Aorta (tissue), 5 donors: ENCODE data around the gene RABGAP1L. TPM values are rescaled to one million over a fixed set of nuclear protein-coding genes. Genes with fewer than 3 reads are reported as not detected.

Experiments used
- ATAC-seq: fragments of 200-7000 bp; cut with Tn5 transposase; one replicate; pipeline ENCODE4 v1.9.1; 2022; ENCODE audit warnings: moderate library complexity; ENCODE audit not compliant: low FRiP score
- DNase-seq, 2 donors: peaks; one replicate each; pipeline ENCODE4 v3.0.0-alpha.2; 2020
- H3K27ac ChIP-seq, 2 donors: one replicate each; pipeline ENCODE4 v1.5.1; 2013; ENCODE audit warnings: low read length in 2 of 2, mild to moderate bottlenecking in 2 of 2, moderate library complexity in 2 of 2, control low read depth in 1 of 2, inconsistent platforms in 1 of 2, low read depth in 1 of 2
- H3K27me3 ChIP-seq, 2 donors: one replicate each; pipeline ENCODE4 v1.6.1; 2013; ENCODE audit warnings: control low read depth in 1 of 2, low read length in 1 of 2, mild to moderate bottlenecking in 1 of 2, moderate library complexity in 1 of 2; ENCODE audit not compliant: insufficient read depth in 2 of 2, control insufficient read depth in 1 of 2
- H3K36me3 ChIP-seq, 2 donors: one replicate each; pipeline ENCODE4 v1.6.1; 2013; ENCODE audit warnings: control low read depth in 1 of 2, low read length in 1 of 2, mild to moderate bottlenecking in 1 of 2; ENCODE audit not compliant: insufficient read depth in 2 of 2, control insufficient read depth in 1 of 2
- H3K4me1 ChIP-seq, 2 donors: one replicate each; pipeline ENCODE4 v1.6.1; 2013; ENCODE audit warnings: low read length in 2 of 2, control low read depth in 1 of 2, mild to moderate bottlenecking in 1 of 2, moderate library complexity in 1 of 2; ENCODE audit not compliant: insufficient read depth in 2 of 2, control insufficient read depth in 1 of 2
- H3K4me3 ChIP-seq, 2 donors: one replicate each; pipeline ENCODE4 v1.5.1; 2013; ENCODE audit warnings: low read length in 2 of 2, control low read depth in 1 of 2, mild to moderate bottlenecking in 1 of 2
- H3K9me3 ChIP-seq: one replicate; pipeline ENCODE4 v1.6.1; 2013; ENCODE audit warnings: mild to moderate bottlenecking, low read length; ENCODE audit not compliant: control insufficient read depth
- WGBS, 2 donors: extraction: QIAGEN DNeasy Blood & Tissue Kit; methylation state at CpG; one replicate each; pipeline ENCODE4 v1.1.7; 2013; 5-methylcytosine and 5-hydroxymethylcytosine counted together
- intact Hi-C, 2 donors: fragments of 100-400 bp; cut with DNase I; formaldehyde crosslinking; loops; one replicate each; pipeline versions ENCODE4 v1.14.2 to v1.15.0; 2022
- polyA plus RNA-seq, 2 donors: library from polyadenylated mRNA; stranded (reverse); fragments of 200-250 nt; gene quantifications; one replicate each; pipeline ENCODE4 v1.2.3, GENCODE V29; 2013
- total RNA-seq, 2 donors: library from RNA; stranded (reverse); fragmentation: NEBNext Ultra II Directional; extraction: Animal tissue kit (Norgen Biotek cat#: 25700); gene quantifications; one replicate each; pipeline ENCODE4 v1.2.1, GENCODE V29; 2021
- donor health status: healthy with polysubstance abuse.
- donor health status: Bipolar disorder and iron deficiency.
- donor health status: DM: no; HTN: no; CAD: no.
- donor health status: DM: no; HTN: no; CAD: no.
- donor health status: DM: yes; HTN: yes; CAD: no.

RABGAP1L gene
- total and polyA plus RNA-seq, 4 donors = 14.8 to 56.4 (median 38.4) TPM

DNA sequence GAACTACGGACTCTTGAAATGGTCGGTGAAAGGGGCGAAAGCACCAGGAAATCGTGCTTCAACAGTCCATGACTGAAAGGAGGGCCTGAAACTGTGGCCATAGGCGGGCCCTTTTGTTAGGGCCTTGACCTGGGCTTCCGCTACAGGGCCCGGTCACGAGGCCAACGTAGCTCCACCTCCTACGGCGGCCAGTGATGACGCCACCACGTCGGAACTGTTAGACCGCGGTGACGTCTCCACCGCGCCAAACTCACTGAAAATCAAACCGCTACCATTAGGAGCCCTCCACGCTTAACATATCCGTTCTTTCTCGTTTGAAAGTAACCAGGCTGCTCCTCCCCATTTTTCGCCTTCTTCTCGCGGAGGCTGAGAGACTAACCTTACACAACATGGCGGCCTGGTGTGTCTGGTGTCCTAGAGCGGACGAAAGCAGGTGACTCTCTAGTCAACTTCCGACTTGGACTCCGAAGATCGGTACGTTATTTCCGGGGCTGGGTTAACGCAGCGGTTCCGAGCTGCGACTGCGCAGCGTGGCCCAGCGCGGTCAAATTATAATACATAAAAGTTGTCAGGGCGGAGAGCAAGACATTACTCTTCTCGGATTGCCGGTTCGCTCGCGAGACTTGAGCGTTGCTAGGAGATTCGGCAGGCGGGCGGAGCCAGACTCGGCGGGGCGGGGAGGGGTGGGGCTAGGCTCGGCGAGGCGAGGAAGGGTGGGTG lies 840.1 kb downstream of the RABGAP1L start:
- DNase-seq (peak; percentile 98 to 99), ATAC-seq (peak; percentile 97)
- Histone ChIP-seq H3K27ac (peak overlapping the region; percentile 71 to 88), H3K9me3 (no peaks in the 10 kb centered on the region), H3K4me1 (no peaks in the 10 kb centered on the region), H3K4me3 (peak overlapping the region; percentile 11 to 30), H3K36me3 (no peaks in the 10 kb centered on the region), H3K27me3 (no peaks in the 10 kb centered on the region)
- WGBS, 2 donors = 0% methylated on average over 56 to 58 of the region's 58 CpGs
- intact Hi-C loops = loop anchor here in 1 of 2 donors (1.0 to 10.0 kb wide), 2 partner anchors 24 to 205 kb away; partner anchors contain the start of gene MRPS14

DNA sequence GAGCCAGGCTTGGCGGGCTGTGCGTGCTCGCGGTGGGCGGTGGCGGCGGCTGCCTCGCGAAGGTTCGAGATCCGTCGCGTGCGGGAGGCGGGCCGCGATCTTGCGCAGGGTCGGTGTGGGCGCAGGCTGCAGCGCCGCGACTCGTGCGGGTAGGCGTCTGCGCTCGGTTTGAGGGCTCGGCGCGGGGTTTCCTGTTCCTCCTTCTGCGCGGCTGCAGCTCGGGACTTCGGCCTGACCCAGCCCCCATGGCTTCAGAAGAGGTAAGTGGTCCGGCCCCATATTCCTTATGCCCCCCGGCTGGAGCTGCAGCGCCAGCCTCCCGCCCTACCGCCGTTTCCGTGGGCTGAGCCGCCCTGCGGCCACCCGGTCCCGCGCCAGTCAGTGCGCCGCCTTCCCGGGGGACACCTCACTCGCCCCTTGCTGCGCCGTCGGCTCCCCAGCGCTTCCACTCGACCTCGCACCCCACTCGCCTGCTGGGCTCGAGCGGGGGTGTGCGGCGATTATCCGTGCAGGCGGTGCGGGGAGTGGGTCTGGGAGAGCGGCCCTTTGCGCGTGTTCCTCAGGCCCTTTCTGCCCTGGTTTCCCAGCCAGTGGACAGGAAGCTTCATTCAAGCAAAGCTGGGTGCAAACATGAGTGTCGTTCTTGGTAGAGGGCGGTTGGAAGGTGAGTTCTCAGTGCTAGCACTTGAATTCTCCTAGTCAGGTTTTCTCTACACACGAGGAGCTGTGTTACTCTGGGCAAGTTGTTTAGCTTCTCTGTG lies 840.8 kb downstream of the RABGAP1L start, which contains the start of gene CACYBP:
TSS of gene CACYBP (plus strand) at position 12 of the 761 bp plus-strand sequence. CDS start at position 246, 234 bp downstream.
- Histone ChIP-seq H3K27ac (peak within 1 kb of the TSS; percentile 71 to 88), H3K27me3 (no peaks in the 10 kb centered on the region), H3K9me3 (no peaks in the 10 kb centered on the region), H3K36me3 (no peaks in the 10 kb centered on the region), H3K4me1 (no peaks in the 10 kb centered on the region), H3K4me3 (peak within 1 kb of the TSS; percentile 46 to 83)
- ATAC-seq (peak; percentile 33), DNase-seq (no peak)
- intact Hi-C loops = loop anchor here in 1 of 2 donors (1.0 to 10.0 kb wide), 2 partner anchors 23 to 205 kb away; partner anchors contain the start of gene MRPS14
- WGBS, 2 donors = 0 to 1% methylated on average over 60 to 71 of the region's 71 CpGs

DNA sequence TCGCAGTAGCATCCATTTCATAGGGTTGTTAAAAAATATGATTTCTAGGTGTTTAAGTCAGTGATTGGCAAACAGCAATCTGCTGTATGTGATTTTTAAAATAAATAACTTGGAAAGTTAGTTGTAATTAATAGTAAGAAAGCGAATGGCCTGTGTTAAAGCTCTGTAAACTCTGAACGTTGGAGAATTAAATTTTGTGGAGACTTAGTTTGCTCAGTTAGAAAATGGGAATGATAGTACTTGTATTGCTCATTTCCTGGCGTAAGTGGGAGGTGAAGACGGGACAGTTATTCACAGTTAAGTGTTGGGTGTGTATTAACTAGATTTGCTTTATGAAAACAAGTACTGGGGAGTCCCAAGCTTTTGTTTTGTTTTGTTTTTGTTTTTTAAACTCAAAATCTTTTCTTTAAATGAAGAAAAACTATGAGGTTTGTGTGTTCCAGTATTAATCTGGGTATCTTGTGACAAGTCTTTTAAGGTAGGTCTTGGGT lies 841.4 kb downstream of the RABGAP1L start:
- no peak for ATAC-seq
- WGBS, 2 donors = 7 to 10% methylated on average over 5 of the region's 5 CpGs
- intact Hi-C loops = no loop called here

DNA sequence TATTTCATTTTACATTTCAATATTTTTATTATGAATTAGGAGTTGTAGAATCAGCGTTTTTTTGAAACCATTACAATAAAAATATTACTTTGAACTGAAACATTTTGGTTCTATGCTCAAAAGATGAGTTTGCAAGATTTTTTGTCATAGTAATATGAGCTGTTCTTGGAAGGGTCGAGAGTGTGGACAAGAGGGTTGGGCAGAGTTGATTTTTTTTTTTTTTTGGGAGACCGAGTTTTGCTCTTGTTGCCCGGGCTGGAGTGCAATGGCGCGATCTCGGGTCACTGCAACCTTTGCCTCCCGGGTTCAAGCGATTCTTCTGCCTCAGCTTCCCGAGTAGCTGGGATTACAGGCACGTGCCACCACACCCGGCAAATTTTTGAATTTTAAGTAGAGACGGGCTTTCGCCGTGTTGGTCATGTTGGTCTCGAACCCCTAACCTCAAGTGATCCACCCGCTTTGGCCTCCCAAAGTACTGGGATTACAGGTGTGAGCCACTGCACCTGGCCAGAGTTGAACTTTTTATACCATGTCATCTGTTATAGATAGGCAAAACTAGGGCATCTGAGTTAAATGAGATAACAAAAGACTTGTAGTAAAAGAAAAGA lies 843.7 kb downstream of the RABGAP1L start:
- no peak overlapping the region for H3K4me3 ChIP-seq
- H3K9me3 ChIP-seq = no peaks in the 10 kb centered on the region
- WGBS, 2 donors = 69 to 75% methylated on average over 17 of the region's 17 CpGs
- H3K27me3 ChIP-seq = no peaks in the 10 kb centered on the region
- DNase-seq (no peak), ATAC-seq (no peak)
- no peaks in the 10 kb centered on the region for H3K4me1 ChIP-seq
- H3K36me3 ChIP-seq = peaks cover 0 to 4% of the 10 kb centered on the region in 2 donors
- intact Hi-C loops = no loop called here
- no peak overlapping the region for H3K27ac ChIP-seq

More for the DNA sequence above, 841.4 kb downstream of the RABGAP1L start:
- Histone ChIP-seq H3K27ac (no peak overlapping the region), H3K9me3 (no peaks in the 10 kb centered on the region), H3K27me3 (no peaks in the 10 kb centered on the region), H3K36me3 (no peaks in the 10 kb centered on the region), H3K4me1 (no peaks in the 10 kb centered on the region), H3K4me3 (peak overlapping the region; percentile 46 to 83)
- no peak for DNase-seq

DNA sequence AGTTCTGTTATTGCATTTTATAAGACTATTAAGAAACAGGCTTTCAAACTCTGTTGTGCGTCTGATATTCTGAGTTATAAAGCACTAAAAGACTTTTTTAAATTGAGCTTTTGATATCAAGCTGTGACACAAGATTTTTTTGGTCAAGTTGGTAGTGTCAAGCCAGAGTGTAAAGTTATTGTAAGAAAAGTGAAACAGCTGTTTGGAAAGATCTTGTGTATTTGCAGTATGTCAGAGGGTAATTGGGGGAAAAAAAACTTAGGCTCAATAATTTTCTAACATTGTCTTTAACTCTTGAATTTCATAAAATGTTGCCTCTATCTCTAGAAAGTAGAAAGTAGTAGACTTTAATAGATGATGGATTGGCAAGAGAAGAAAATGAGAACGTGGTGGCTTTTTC lies 844.2 kb downstream of the RABGAP1L start:
- intact Hi-C loops = no loop called here
- Histone ChIP-seq H3K9me3 (no peaks in the 10 kb centered on the region), H3K36me3 (peaks cover 0 to 4% of the 10 kb centered on the region in 2 donors), H3K27ac (no peak overlapping the region), H3K4me3 (no peak overlapping the region), H3K27me3 (no peaks in the 10 kb centered on the region), H3K4me1 (no peaks in the 10 kb centered on the region)
- no peak for ATAC-seq
- WGBS, 2 donors = 33 to 56% methylated on average over 2 of the region's 2 CpGs
- DNase-seq = no peak

DNA sequence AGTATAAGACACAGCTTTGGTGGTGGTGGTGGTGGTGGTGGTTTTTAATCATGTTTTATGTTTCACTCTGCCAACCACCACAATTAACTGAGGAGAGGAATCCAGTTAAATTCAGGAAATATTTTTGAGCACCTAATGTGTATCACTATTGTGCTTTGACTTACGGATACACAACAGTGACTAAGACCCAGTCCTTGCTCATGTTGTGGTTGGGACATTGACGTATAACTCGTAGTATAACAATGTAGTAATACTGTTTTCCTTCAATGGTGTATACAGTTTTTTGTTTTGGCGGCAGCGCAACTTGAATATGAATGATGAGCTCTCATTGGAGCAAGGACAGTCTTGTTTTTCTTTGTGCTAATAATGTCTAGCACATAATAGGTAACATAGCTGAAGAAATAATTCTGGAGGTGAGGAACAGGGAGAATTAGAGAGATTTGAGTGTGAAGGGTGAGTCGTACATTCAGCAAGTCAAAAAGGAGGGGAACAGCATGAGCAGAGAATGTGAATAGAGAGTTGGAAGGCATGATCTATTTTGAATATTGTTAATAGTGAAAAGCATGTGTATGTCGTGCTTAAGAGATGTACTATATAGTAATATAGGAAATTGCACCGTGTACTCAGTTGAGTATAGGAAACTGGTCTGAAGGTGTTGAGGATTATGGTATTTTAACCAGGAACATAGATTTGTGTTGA lies 845.9 kb downstream of the RABGAP1L start:
- no peaks in the 10 kb centered on the region for H3K27me3 ChIP-seq
- WGBS, 2 donors = 88 to 91% methylated on average over 8 of the region's 8 CpGs
- intact Hi-C loops = no loop called here
- no peak overlapping the region for H3K4me3 ChIP-seq
- ATAC-seq = no peak
- H3K36me3 ChIP-seq = peaks cover 0 to 4% of the 10 kb centered on the region in 2 donors
- peaks cover 0 to 2% of the 10 kb centered on the region in 2 donors for H3K4me1 ChIP-seq
- no peaks in the 10 kb centered on the region for H3K9me3 ChIP-seq
- no peak overlapping the region for H3K27ac ChIP-seq
- no peak for DNase-seq

DNA sequence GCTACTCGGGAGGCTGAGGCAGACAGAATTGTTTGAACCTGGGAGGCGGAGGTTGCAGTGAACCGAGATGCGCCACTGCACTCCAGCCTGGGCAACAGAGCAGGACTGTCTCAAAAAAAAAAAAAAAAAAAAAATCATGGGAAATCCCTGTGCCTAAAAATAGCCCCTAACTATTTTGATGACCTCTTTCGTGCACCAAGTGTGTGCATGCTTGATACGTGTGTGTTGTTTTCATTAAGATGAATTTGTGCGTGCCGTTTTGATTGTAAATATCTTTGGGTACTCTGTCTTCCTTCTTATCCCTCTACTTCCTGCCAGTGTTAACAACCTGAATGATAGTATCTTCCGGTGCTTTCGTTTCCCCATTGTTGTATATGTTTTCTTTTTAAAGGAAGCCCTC lies 850.2 kb downstream of the RABGAP1L start:
- Histone ChIP-seq H3K9me3 (no peaks in the 10 kb centered on the region), H3K4me1 (peaks cover 0 to 2% of the 10 kb centered on the region in 2 donors), H3K27ac (no peak overlapping the region), H3K36me3 (peaks cover 4 to 7% of the 10 kb centered on the region in 2 donors), H3K4me3 (no peak overlapping the region), H3K27me3 (no peaks in the 10 kb centered on the region)
- ATAC-seq (no peak), DNase-seq (no peak)
- intact Hi-C loops = no loop called here
- 44 to 46% methylated on average over 10 of the region's 10 CpGs for WGBS, 2 donors

DNA sequence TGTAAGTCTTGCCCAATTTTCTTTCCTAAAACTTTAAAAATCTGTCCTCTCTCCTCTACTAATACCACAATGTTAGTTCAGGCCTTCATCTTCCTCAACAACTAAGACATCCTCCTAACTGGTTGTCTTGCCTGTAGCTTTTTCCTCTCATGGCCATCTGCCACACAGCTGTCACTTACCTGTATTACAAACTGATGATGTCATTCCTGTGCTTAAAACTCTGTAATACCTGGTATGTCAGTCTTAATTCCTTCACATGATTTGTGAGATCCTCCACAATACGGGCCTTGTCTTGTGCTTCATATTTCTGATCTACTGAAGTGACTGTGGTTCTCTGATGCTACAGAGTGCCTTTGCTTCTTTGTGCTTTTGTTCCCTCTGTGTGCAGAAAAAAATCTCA lies 854.1 kb downstream of the RABGAP1L start:
- no peak overlapping the region for H3K4me3 ChIP-seq
- intact Hi-C loops = no loop called here
- DNase-seq (no peak), ATAC-seq (no peak)
- H3K27ac ChIP-seq = no peak overlapping the region
- no peaks in the 10 kb centered on the region for H3K27me3 ChIP-seq
- no peaks in the 10 kb centered on the region for H3K9me3 ChIP-seq
- peaks cover 0 to 2% of the 10 kb centered on the region in 2 donors for H3K4me1 ChIP-seq
- H3K36me3 ChIP-seq = peaks cover 3 to 11% of the 10 kb centered on the region in 2 donors
- 41 to 85% methylated on average over 1 of the region's 1 CpG for WGBS, 2 donors
